SK-N-SH treated with all-trans-retinoic acid at 6 μM for 48 hours (cell line): ENCODE measurements around the gene FHIT.
"Not testable (repeated sequence)": the region's sequence is repeated elsewhere in the genome, so short reads cannot be mapped to it uniquely, and the experiment has no call there.

Source experiments
- ARNTL ChIP-seq: fragments of 450-650 bp; formaldehyde crosslinking; IDR thresholded peaks from 2 replicates; pipeline ENCODE4 v1.5.0; 2020; ENCODE audit warnings: low read depth, mild to moderate bottlenecking, moderate library complexity, borderline replicate concordance
- PPARA ChIP-seq: fragments of 250-450 bp; sonication (Bioruptor Pico); IDR thresholded peaks from 2 replicates; pipeline ENCODE4 v1.5.0; 2020; ENCODE audit warnings: mild to moderate bottlenecking, borderline replicate concordance
- RARB ChIP-seq: fragments of 250-450 bp; sonication (Bioruptor Pico); IDR thresholded peaks from 2 replicates; pipeline ENCODE4 v1.8.0; 2021; ENCODE audit warnings: mild to moderate bottlenecking, moderate library complexity
- SNAI2 ChIP-seq: fragments of 250-450 bp; sonication (Bioruptor Pico); IDR thresholded peaks from 2 replicates; pipeline ENCODE4 v1.5.0; 2020; ENCODE audit warnings: mild to moderate bottlenecking, moderate library complexity
- TCF4 ChIP-seq: fragments of 250-450 bp; sonication (Bioruptor Pico); IDR thresholded peaks from 2 replicates; pipeline ENCODE4 v1.8.0; 2021; ENCODE audit warnings: mild to moderate bottlenecking, moderate library complexity, borderline replicate concordance
- ZC3H10 ChIP-seq: fragments of 250-450 bp; sonication (Bioruptor Pico); IDR thresholded peaks from 2 replicates; pipeline ENCODE4 v1.5.1; 2021; ENCODE audit warnings: mild to moderate bottlenecking, moderate library complexity
- ZNF565 ChIP-seq: fragments of 450-650 bp; formaldehyde crosslinking; conservative IDR thresholded peaks from 2 replicates; pipeline ENCODE4 v1.5.0; 2020; ENCODE audit warnings: low read depth, mild to moderate bottlenecking, moderate library complexity

- TF ChIP-seq ARNTL (CRISPR knock-in tag); ZC3H10 (CRISPR knock-in tag); ZNF565; SNAI2 (CRISPR knock-in tag); RARB (CRISPR knock-in tag); TCF4 (CRISPR knock-in tag); PPARA: not testable (repeated sequence)
These were observed 1316.7 kb downstream of the FHIT start for GRCh38 chr3:59934560-59934959.
